Activated naive CD4-positive, alpha-beta T cell treated with anti-CD3 and anti-CD28 coated beads, Interleukin-2, amount 10 ng/mL, durations not matched to agents 7 days and 5 days (primary cell): ENCODE results near the gene PPIL6.

ENCODE experiments used
- CTCF ChIA-PET: fragments of 350-600 bp; sonication (Branson Sonifier 250); formaldehyde crosslinking; loops from one replicate; lab custom pipeline; 2021; ENCODE audit warnings: antibody characterized with exemption; lab: Charles Lee
- DNase-seq: peaks from one replicate; pipeline ENCODE4 v3.0.0-alpha.2; 2020
- H3K27ac Mint-ChIP-seq: one replicate; pipeline ENCODE4 v1.8.0; 2021; ENCODE audit warnings: mild to moderate bottlenecking, moderate library complexity, mixed read lengths
- H3K27me3 Mint-ChIP-seq: one replicate; pipeline ENCODE4 v1.8.0; 2021; ENCODE audit warnings: mild to moderate bottlenecking, mixed read lengths
- H3K36me3 Mint-ChIP-seq: one replicate; pipeline ENCODE4 v1.8.0; 2021; ENCODE audit warnings: mixed read lengths
- H3K4me1 Mint-ChIP-seq: one replicate; pipeline ENCODE4 v1.8.0; 2021; ENCODE audit warnings: mixed read lengths
- H3K4me3 Mint-ChIP-seq: one replicate; pipeline ENCODE4 v1.8.0; 2021; ENCODE audit warnings: mild to moderate bottlenecking, moderate library complexity, mixed read lengths
- H3K9me3 Mint-ChIP-seq: one replicate; pipeline ENCODE4 v1.8.0; 2021; ENCODE audit warnings: mixed read lengths

Gene PPIL6

GRCh38 chr6:109347779-109348178 lies 92.6 kb downstream of the PPIL6 start:
- Mint-ChIP-seq H3K4me1 (peaks cover 15% of the 10 kb centered on the region), H3K27ac (no peak overlapping the region), H3K9me3 (no peaks in the 10 kb centered on the region), H3K4me3 (no peak overlapping the region), H3K36me3 (peaks cover 13% of the 10 kb centered on the region), H3K27me3 (no peaks in the 10 kb centered on the region)
- no peak for DNase-seq
- CTCF ChIA-PET, result no interaction called here

- DNase-seq, result no peak
- Mint-ChIP-seq H3K36me3 (peaks cover 3% of the 10 kb centered on the region), H3K9me3 (no peaks in the 10 kb centered on the region), H3K27ac (no peak overlapping the region), H3K27me3 (no peaks in the 10 kb centered on the region), H3K4me3 (no peak overlapping the region), H3K4me1 (peaks cover 1% of the 10 kb centered on the region)
- CTCF ChIA-PET, result no interaction called here
Measured at GRCh38 chr6:109345986-109346385, 94.4 kb downstream of the PPIL6 start.

DNA sequence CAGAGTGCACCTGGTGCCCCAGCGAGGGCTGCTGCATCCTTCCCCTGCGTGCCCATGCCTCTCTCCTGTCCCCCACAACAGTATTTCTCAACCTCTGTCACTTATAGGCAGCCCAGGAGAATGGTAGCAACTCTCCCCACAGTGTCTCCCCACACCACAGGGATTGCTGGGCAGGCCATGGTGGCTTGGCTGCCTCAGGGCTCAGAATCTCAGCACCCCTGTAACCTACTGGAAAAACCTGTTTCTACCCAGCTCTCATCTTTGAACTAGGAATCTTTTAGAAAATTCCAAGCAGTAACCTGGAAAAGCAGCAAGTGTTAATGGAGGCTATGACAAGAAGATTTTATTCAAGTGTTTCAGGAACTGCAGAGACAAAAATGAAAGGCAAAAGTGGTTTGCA lies 96.2 kb downstream of the PPIL6 start:
- no peak for DNase-seq
- H3K27ac Mint-ChIP-seq, result no peak overlapping the region
- no peak overlapping the region for H3K4me3 Mint-ChIP-seq
- H3K27me3 Mint-ChIP-seq, result no peaks in the 10 kb centered on the region
- H3K36me3 Mint-ChIP-seq, result no peaks in the 10 kb centered on the region
- CTCF ChIA-PET, result no interaction called here
- H3K4me1 Mint-ChIP-seq, result no peaks in the 10 kb centered on the region
- H3K9me3 Mint-ChIP-seq, result no peaks in the 10 kb centered on the region

- Mint-ChIP-seq H3K4me1 (no peaks in the 10 kb centered on the region), H3K36me3 (no peaks in the 10 kb centered on the region), H3K27ac (no peak overlapping the region), H3K9me3 (no peaks in the 10 kb centered on the region), H3K27me3 (no peaks in the 10 kb centered on the region), H3K4me3 (no peak overlapping the region)
- no peak for DNase-seq
- CTCF ChIA-PET, result no interaction called here
Measured at GRCh38 chr6:109343518-109343917, 96.9 kb downstream of the PPIL6 start.

- Mint-ChIP-seq H3K4me3 (no peak overlapping the region), H3K27me3 (no peaks in the 10 kb centered on the region), H3K4me1 (no peaks in the 10 kb centered on the region), H3K36me3 (no peaks in the 10 kb centered on the region), H3K9me3 (no peaks in the 10 kb centered on the region), H3K27ac (no peak overlapping the region)
- DNase-seq, result no peak
- CTCF ChIA-PET, result no interaction called here
Measured at GRCh38 chr6:109342911-109343310, 97.5 kb downstream of the PPIL6 start.

- Mint-ChIP-seq H3K36me3 (no peaks in the 10 kb centered on the region), H3K4me3 (no peak overlapping the region), H3K27ac (no peak overlapping the region), H3K27me3 (no peaks in the 10 kb centered on the region), H3K9me3 (no peaks in the 10 kb centered on the region), H3K4me1 (no peaks in the 10 kb centered on the region)
- CTCF ChIA-PET, result interaction anchor here (0.9 kb wide), 1 partner anchor 71 kb away, joined by 3 read pairs; no protein-coding TSS in a partner anchor
- DNase-seq, result no peak
Measured at GRCh38 chr6:109342506-109342905, 97.9 kb downstream of the PPIL6 start.

DNA sequence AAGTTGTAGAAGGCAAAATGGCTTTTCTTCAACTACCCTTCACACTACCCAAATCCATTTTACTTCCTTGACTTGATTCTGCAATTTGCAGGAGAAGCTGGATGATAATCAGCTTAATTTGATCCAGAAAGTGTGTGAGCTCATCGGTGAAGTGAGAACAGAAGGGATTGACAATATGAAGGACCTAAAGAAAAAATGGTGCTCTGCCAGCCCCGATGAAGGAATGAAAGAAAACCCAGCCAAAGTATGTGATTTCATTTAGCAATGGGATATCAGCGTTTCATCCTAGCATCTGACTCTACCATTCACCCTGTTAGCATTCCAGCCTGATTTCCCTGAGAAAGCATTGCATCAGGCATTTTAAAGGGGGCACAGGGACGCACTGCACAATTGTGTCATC lies 99.6 kb downstream of the PPIL6 start:
- Mint-ChIP-seq H3K4me1 (no peaks in the 10 kb centered on the region), H3K27ac (no peak overlapping the region), H3K4me3 (no peak overlapping the region), H3K36me3 (no peaks in the 10 kb centered on the region), H3K27me3 (no peaks in the 10 kb centered on the region), H3K9me3 (no peaks in the 10 kb centered on the region)
- DNase-seq, result no peak
- CTCF ChIA-PET, result no interaction called here
